Measurements from ENCODE around the gene TTI1. TPM values are rescaled to one million over a fixed set of nuclear protein-coding genes. Genes with fewer than 3 reads are reported as not detected.

TTI1 gene
- total RNA-seq, 1 donor from 2014 or later = 43.8 TPM

DNA sequence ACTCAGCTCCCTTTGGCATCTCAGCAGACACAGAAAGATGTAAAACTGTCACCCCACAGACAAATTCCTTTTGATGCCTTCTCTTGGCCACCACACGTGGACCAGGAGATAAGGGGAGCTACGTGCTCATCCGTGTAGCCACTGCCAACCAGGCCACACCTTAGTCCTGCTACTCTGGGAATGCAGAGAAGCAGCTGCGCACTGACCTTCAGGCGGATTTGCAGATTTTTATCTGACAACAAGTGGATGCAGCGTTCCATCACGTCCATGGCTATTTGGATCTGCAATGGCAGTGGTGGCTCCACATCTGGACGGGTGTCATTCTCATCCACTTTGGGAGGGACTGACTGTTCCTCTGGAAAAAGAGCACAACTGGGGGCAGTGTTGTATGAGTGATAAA, 30.8 kb downstream of the TTI1 start:
- no peak overlapping the region for H3K27ac Mint-ChIP-seq
- no peaks in the 10 kb centered on the region for H3K27me3 Mint-ChIP-seq
- TF ChIP-seq, protein P1, sequence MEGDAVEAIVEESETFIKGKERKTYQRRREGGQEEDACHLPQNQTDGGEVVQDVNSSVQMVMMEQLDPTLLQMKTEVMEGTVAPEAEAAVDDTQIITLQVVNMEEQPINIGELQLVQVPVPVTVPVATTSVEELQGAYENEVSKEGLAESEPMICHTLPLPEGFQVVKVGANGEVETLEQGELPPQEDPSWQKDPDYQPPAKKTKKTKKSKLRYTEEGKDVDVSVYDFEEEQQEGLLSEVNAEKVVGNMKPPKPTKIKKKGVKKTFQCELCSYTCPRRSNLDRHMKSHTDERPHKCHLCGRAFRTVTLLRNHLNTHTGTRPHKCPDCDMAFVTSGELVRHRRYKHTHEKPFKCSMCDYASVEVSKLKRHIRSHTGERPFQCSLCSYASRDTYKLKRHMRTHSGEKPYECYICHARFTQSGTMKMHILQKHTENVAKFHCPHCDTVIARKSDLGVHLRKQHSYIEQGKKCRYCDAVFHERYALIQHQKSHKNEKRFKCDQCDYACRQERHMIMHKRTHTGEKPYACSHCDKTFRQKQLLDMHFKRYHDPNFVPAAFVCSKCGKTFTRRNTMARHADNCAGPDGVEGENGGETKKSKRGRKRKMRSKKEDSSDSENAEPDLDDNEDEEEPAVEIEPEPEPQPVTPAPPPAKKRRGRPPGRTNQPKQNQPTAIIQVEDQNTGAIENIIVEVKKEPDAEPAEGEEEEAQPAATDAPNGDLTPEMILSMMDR (conservative IDR thresholded peaks at IDR 0.05) = no peak
- no peak overlapping the region for H3K4me3 Mint-ChIP-seq
- no peaks in the 10 kb centered on the region for H3K9me3 Mint-ChIP-seq
- DNase-seq (ENCODE audit: extremely low spot score, unreplicated experiment) = no peak
- H3K36me3 Mint-ChIP-seq = peaks cover 22% of the 10 kb centered on the region
- H3K4me1 Mint-ChIP-seq (ENCODE audit: unreplicated experiment) = peaks cover 10% of the 10 kb centered on the region

DNA sequence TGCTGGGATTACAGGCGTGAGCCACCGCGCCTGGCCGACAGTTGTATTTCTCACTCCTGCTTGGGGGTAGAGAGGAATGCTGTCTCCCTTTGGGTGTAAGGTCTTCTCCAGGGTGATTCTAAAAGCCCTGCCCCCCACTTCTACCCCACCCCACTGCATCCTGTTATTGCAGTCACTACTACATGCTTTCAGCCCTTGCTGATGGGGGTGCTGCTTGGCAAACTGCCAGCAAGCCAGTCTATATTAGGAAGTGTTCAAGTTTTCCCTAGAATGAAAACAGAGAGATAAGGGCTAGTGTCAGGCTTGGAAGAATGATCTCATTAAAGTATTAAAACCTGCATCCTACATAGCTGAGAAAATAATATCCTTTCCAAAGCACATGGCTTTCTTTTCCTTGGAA, 31.3 kb downstream of the TTI1 start:
- Mint-ChIP-seq H3K27ac (no peak overlapping the region), H3K4me1 (ENCODE audit: unreplicated experiment) (peaks cover 10% of the 10 kb centered on the region), H3K9me3 (no peaks in the 10 kb centered on the region), H3K4me3 (no peak overlapping the region), H3K36me3 (peaks cover 26% of the 10 kb centered on the region), H3K27me3 (no peaks in the 10 kb centered on the region)
- no peak for DNase-seq (ENCODE audit: extremely low spot score, unreplicated experiment)
- TF ChIP-seq, protein P1 (conservative IDR thresholded peaks at IDR 0.05) = no peak

DNA sequence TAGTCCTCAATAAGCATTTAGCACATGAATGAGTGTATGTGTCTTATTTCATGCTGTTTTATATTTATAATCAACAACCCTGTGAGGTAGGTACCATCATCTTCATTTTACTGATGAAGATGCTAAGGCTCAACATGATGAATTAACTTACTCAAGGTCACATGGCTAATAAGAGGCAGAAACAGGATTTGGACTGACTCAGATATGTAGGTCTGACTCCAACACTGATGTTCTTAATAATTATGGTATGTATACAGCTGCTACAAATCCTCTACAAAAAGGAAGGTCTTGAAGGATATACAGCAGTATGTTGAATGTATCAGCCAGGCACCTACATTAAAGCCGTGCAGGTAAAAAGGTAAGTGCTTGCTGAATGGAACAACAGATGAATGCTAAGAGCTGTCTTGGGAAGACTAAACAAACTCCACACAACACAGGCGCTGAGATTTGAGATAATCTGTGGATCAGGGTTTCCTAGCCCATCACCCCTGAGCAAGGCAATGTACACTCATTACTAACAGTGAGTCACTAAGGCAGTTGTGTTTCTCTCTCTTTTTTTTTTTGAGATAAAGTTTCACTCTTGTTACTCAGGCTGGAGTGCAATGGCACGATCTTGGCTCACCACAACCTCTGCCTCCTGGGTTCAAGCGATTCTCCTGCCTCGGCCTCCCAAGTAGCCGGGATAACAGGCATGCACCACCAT, 31.9 kb downstream of the TTI1 start:
- TF ChIP-seq, protein P1 (conservative IDR thresholded peaks at IDR 0.05) = no peak
- peaks cover 10% of the 10 kb centered on the region for H3K4me1 Mint-ChIP-seq (ENCODE audit: unreplicated experiment)
- DNase-seq (ENCODE audit: extremely low spot score, unreplicated experiment) = no peak
- no peaks in the 10 kb centered on the region for H3K27me3 Mint-ChIP-seq
- peaks cover 28% of the 10 kb centered on the region for H3K36me3 Mint-ChIP-seq
- H3K4me3 Mint-ChIP-seq = no peak overlapping the region
- H3K27ac Mint-ChIP-seq = no peak overlapping the region
- no peaks in the 10 kb centered on the region for H3K9me3 Mint-ChIP-seq

GRCh38 chr20:38000293-38000692, 33.0 kb downstream of the TTI1 start:
- peaks cover 10% of the 10 kb centered on the region for H3K4me1 Mint-ChIP-seq (ENCODE audit: unreplicated experiment)
- H3K9me3 Mint-ChIP-seq = no peaks in the 10 kb centered on the region
- H3K36me3 Mint-ChIP-seq = peaks cover 30% of the 10 kb centered on the region
- TF ChIP-seq, protein P1 (conservative IDR thresholded peaks at IDR 0.05) = no peak
- no peaks in the 10 kb centered on the region for H3K27me3 Mint-ChIP-seq
- no peak overlapping the region for H3K27ac Mint-ChIP-seq
- no peak for DNase-seq (ENCODE audit: extremely low spot score, unreplicated experiment)
- no peak overlapping the region for H3K4me3 Mint-ChIP-seq

DNA sequence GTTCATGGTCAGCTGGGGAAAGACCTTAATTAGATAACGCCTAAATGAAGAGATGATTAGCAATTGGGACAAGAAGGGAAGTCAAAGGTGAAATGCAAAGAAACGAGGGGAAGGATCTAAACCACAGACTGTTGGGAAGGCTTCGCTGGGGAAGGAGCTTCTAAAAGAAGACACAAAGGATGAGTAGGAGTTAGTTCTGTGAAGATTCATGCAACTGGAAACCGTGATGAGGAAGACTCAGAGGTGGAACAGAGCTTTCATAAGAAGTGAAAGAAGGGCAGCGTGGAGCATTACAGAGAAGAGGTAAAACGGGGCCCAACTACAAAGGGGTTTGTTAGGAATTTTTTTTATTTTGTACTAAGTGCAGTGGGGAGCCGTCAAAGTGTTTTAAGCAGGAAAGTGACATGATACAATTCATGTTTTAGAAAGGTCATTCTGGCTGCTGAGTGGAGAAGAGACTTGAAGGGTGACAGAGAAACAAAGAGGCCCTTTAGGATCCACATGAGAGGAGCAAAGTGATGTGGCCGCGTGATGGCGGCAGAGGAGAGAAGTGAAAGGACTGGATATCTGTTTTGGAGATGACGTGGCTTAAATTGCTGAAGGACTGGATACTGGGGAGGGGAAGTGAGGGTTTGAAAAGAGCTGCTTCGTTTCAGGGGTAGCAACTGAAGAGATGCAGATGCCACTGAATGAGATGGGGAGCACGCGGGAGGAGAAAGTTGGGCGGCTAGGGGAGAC, 33.6 kb downstream of the TTI1 start:
- Mint-ChIP-seq H3K4me1 (ENCODE audit: unreplicated experiment) (peaks cover 10% of the 10 kb centered on the region), H3K27me3 (no peaks in the 10 kb centered on the region), H3K9me3 (no peaks in the 10 kb centered on the region), H3K36me3 (peaks cover 30% of the 10 kb centered on the region), H3K27ac (no peak overlapping the region), H3K4me3 (no peak overlapping the region)
- DNase-seq (ENCODE audit: extremely low spot score, unreplicated experiment) = no peak
- TF ChIP-seq, protein P1 (conservative IDR thresholded peaks at IDR 0.05) = no peak
